Activated effector memory CD4-positive, alpha-beta T cell treated with anti-CD3 and anti-CD28 coated beads, Interleukin-2, amount 50 U/mL, for 16 hours (primary cell): ENCODE measurements around the gene SBSN.
A peak's percentile ranks its signal among the peaks of the same experiment; 100 is the strongest.

ENCODE experiments used
- DNase-seq: peaks from one replicate; pipeline ENCODE4 v3.0.0-alpha.2; 2020

The SBSN gene

DNA sequence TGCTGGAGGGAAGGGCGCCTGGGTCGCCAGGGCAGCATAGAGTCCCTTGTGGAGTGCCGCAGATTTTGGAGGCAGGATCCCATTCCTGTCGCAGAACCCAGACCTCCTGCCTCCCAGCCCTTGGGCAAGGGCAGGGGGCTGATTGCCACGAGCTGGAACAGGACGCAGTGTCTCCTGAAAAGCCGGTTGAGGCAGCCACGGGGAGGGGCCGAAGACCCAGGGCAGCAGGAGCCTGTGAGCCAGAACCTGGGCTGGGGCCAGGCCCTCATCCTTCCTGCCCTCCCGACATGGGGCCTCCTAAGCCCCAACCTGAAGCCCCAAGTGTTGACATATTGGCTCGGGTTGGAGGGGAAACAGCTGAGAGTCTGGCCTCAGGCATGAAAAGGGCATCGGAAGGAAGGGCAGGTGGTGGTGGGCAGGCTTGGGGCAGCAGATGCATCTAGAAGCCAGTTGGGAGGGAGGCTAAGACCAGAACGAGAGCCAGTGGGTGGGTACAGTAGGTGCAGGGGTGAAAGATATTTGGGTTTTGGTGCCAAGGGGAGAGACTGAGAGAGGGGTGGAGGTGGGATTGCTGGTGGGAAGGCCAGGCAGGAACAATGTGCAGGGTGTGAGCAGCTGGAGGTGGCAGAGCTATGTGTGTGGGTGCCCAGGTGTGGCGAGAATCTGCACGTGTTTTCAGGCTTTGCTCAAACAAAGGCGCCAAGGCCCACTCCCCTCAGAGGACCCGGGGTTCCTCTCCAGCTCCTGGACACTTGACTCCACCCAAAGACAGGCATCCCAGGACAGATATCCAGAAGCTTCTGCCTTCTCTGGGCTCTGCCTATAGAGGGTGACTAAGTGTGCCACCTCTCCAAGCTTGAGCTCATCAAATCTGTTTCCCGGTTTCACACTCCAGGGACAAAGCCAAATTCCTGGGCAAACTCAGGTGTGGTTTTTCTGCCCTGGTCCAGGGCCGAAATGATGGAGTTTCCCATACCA, 1.4 kb upstream of the SBSN start:
- DNase-seq, result no peak

DNA sequence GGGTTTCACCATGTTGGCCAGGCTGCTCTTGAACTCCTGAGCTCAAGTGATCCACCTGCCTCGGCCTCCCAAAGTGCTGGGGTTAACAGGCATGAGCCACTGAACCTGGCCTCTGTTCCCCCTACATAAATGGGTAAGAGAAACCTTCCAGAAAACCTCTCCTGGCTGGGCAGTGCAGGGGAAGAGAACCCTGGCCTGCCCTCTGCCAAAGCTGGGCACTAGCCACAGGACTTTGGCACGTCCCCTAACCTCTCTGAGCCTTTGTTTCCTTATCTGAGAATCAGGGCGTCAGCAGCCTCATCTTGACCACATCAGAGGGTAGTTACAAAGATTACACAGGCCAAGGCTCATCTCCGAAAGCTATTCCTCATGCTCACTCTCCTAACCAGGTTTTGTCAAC, 2.2 kb downstream of the SBSN start:
- no peak for DNase-seq

DNA sequence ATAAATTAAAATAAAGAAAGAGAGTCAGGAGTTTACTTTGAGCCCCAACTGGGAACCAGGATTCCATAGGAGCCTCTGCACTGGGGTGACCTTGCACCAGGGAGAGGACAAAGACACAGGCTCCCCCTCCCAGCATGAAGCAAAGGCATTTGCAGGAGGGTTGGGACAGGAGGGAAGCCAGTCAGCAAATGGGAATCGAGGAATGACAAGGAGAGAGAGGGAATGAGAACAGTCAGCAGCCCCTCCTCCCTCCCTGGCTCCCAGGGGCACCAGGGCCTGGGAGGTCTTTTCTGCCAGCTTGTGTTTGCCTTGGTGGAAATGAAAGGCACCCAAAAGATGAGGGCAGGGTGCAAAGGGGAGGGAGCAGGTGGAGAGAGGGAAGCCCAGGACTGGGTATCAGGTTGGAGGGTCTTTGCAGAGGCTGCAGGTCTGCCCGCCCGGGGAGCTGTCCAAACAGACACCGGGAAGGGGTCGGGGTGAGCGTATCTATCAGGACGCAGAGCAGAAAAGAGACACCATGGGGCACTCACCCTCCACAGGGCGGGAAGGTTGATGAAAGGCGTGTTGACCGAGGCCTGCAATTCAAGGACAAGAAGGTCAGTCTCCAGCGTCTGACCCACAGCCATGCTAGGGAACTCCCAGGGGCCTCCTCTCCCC, 3.8 kb downstream of the SBSN start:
- DNase-seq, result no peak

DNA sequence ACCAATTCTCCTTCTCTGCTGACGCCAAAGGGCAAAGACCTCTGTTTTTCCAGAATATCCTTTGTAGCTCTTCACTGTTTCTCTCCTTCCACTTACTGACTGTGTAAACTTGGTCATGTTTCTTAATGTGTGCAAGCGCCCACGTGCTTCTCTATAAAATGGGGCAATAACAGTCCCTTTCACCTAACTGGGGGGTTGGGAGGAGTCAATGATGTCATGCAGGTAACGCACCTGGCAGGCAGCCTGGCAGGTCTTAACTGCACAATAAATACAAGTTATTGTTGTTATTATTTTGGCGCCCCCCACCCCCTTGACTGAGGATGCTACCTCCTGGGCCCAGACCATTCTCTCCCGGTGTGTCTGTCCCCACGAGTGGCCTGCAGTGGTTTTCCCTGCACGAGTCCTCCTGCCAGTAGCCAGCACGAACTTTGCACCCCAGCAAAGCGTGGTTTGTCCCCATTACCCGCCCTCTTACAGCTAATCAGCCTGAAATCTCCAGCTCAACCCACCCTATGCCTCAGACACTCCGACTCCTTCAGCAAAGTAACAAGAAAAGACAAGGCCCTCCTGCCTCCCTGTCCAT, 5.3 kb downstream of the SBSN start:
- DNase-seq, result no peak

DNA sequence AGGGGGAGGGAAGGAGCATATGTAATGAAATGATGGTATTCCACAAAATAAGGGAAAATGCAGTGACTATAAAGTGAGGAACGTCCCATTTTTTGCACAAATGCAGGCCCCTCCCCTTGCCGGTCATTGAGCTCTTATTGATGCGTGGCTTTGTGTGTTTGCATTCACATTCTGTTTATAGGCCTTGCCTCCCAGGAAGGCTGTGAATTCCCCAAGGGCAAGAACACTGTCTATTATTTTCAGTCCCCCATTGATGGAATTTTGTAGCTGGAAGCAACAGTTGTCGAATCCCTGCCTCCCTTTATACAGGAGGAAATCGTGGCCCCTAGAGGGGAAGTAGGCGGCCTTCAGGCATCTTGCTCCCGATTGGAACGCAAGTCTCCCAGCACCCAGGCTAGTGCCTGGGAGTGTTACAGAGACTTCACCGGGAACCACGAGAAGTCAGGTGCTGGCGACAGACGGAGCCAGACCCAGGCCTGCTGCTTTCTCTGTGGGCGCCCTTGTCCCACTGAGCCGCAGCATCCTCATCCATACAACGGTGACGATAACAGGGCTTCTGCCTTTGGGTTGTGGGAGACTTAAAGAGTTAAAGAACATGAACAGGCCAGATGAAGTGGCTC, 6.9 kb downstream of the SBSN start:
- DNase-seq, result no peak

DNA sequence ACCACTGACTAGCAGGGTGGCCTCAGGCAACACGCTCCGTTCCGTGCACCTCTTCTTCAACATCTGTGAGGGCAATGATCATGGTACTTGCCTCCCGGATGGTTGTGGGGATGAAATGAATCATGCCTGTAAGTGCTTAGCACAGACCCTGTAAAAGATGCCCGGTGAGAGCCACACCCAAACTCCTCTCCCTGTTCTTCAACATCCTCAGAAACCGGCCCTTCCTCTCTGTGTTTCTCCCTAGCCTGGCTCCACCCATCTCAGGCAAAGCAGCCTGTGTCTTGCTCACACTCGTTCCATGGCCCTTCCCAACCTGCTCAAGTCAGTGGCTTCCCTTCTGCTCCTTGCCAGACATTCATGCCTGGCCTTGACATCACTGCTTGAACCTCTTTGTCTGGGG, 8.8 kb downstream of the SBSN start:
- DNase-seq, result no peak

DNA sequence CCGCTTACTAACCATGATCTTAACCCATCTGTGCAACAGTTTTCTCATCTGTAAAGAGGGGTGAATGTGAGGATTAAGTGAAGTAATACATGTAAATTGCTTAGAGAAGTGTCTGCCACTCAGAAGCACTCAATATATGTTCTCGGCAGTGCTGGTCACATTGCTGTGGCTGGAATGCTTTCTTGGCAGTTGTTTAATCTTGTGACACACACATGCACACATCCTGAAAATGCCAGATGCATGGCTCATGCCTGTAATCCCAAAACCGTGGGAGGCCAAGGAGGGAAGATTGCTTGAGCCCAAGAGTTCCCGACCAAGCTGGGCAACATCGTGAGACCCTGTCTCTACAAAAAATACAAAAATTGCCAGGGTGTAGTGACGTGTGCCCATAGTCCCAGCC, 9.8 kb downstream of the SBSN start:
- no peak for DNase-seq

DNA sequence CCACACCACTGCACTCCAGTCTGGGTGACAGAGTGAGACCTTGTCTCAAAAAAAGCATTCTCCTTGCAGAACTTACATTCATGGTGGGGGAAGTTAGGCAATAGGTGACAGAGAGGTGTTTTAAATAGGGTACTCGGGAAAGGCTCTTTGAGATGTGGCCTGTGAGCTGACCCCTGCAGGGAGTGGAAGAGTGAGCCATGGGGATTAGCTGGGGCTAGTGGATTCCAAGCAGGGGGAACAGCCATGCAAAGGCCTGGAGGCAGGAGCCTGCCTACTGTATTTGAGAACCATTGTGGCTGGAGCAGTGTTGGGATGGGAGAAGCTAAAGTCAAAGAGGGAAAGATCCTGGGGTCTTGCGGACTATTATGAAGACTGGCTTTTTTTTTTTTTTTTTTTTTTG, 10.8 kb downstream of the SBSN start:
- DNase-seq, result no peak

DNA sequence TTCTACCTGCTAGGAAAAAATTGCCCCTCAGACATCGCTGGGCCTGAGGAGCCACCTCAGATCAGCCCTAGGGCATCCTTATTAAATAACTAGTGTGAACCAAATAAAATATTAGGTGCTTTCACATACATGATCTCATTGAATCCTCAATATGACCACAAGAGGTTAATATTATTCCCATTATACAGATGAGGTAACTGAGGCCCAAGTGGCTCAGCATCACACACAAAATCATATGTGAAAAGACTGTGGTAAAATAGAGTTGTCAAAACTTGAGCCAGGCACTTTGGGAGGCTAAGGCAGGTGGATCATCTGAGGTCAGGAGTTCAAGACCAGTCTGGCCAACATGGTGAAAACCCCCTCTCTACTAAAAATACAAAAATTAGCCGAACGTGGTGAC, 11.8 kb downstream of the SBSN start:
- no peak for DNase-seq

DNA sequence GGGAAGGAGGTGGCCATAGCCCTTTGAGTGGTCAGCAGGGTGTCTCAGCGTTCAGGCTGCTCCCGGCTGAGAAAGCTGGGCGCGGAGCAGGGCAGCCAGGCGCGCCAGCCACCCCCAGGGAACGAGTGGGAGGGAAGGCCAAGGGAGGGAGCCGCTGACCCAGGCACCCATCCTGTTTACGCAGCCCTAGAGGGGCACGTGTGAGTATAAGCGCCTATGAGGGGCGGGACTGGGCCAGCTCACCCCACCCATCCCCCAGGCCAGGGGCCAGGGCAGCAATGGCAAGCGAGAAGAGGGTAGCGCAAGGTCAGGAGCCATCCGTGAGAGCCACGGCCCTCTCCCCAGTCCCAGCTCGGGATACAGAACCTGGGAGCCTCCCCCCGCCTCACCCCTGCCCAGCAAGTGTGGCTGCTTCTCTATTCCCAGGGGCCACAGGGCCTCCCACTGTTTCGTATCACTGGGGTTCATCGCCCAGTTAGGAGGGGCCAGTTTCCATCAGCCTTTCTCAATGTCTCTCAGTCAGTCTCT, 13.8 kb downstream of the SBSN start:
- DNase-seq, result no peak

DNA sequence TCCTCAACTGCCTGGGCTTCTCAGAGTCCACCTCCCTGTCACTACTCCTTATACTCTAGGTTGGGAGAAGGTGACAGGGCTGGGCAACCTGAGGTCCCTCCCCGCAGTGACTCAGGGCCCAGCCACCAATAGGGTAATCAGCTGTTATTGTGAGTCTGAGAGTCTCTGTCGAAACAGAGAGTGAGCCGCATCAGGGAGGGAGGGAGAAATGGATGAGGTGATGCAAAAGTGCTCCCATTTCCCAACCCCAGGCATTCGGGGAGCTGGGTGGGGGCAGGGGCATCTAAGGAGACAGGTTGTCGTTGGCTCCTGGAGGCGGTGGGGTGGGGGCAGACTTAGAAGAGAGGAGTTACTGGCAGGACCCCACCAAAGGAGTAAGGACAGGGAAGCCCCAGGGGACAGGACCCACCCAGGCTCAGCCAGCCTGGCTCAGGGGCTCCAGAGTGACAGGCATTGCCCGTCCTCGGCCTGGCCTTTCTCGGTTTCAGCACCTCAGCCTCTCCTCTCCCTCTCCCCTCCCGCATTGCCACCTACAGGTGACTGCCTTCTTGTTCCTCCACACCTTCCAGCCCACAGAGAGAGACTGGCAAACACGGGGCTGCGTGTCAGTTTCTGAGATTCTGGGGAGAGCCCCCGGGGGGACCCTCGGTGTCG, 14.4 kb downstream of the SBSN start, which contains the start of gene DMKN:
TSS of gene DMKN (minus strand) at position 22 of the 654 bp plus-strand sequence. CDS start 174 bp downstream, outside the sequence.
- no peak for DNase-seq

DNA sequence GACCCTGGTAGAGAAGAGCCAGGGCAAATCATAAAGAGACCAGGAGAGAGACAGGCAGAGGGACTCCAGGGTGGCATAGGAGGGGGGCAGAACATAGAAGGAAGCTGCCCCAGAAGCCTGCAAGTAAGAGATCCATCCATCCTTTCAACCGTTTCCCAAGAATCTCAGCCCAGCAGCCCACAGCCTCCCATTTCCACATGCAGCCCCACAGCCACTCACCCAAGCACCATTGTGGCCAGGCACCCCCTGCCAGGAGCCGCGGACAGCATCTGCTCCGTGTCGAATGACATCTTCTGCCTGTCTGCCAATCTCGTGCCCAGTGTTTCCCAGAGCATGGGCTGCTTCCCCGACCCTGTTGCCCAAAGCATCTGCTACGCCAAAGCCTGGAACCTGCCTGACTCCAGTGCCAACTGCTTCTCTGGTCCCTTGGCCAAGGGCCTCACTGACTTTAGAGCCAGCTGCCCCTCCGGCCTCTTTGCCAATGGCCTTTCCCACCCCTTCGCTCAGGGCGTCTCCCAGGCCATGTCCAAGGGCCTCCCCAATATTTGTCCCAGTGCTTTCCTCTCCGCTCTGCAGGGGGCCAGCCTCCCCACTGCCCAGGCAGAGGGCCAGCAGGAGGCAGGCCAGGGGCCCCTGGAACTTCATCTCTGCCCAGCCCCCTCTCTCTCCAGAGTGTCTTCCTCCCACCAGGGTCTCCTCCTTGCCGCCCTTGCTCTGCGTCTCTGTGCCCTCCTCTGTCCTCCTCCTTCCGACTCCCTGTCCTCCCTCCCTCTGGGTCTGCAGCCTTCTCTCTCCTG, 15.1 kb downstream of the SBSN start:
- no peak for DNase-seq

DNA sequence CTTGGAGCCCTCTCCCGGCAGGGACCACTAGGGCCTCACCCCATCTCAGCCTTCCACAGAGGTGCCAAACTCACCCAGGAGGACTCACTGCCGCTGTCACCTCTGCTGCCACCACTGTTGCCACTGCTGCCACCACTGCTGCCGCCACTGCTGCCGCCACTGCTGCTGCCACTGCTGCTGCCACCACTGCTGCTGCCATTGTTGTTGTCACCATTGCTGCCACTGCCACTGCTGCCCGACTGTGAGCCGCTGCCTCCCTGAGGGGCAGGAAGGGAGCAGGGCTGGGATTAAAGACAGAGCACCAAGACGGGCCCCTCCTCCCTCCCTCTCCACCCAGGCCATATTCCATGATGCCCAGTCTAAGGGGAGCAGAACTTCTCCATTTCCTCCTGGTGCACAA, 16.8 kb downstream of the SBSN start:
- no peak for DNase-seq

DNA sequence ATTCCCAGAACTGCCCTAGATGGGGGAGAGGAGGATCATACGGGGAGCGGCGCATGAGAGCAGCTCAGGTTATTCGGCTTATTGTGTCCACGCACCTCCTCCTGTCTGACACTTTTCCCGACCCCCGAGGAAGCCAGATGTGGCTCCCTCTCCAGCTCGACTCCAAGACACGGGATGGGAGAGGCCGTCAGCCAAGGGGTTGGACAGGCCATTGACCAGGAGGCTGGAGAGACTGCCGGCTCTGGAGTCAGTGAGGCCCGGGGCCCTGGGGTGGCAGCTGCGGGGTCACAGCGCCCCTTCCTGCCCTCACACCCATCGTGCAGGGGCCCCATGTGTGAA, 17.5 kb downstream of the SBSN start:
- no peak for DNase-seq

DNA sequence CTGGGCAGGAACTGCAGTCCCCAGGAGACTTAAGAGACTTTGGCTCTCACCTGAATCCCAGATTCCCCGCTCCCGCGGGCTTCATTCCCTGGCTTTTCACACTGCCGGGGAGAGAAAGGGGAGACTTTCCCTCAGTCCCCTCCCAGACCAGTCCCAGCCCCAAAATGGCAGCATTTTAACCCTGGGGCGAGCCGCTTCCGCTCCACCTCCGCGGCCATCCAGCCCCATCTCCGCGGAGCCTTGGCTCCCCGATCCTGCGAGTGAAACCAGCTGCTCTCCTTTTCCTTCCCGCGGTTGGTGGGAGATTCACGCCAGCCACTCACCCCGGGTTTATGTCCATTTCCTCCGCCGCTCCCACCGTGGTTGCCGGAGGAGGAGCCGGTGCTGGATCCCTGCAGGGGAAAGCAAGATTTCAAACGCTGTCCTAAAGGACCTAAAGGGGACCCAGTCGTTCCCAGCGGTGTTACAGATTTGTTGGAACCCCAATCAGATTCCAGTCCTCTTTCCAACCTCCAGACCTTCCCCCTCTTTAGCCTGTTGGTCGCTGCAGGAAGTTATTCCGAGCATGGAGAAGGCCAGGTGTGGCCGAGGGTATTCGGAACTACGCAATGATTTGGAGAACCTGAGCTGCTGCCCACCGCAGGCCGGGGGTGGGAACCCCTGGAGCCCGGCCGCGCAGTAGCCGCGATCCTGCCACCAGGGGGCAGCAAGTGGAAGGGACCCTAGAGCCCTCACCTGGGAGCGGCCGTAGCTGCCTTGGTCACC, 18.1 kb downstream of the SBSN start:
- DNase-seq, result peak; percentile 90

DNA sequence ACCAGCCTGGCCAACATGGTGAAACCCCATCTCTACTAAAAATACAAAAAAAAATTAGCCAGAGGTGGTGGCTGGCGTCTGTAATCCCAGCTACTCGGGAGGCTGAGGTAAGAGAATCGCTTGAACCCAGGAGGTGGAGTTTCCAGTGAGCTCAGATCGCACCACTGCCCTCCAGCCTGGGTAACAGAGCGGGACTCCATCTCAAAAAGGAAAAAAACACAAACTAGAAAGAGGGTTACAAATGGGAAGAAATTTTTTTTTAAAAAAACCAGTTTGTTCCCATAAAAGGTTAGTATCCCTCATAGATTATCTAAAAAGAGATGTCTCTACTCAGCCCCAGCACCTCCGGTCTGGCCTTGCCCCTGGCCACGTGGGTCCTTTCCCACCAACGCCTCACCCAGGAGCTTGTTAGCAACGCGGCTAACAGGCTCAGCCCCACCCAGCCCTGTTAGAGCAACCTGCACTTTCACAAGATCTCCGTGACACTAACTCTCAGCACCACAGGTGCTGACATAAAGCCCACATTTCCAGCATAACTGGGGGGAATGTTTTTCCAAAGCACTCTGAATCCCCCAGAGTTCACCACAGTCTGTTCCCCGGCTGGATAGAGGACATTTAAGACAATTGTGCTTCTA, 19.0 kb downstream of the SBSN start:
- peak; percentile 75 for DNase-seq

DNA sequence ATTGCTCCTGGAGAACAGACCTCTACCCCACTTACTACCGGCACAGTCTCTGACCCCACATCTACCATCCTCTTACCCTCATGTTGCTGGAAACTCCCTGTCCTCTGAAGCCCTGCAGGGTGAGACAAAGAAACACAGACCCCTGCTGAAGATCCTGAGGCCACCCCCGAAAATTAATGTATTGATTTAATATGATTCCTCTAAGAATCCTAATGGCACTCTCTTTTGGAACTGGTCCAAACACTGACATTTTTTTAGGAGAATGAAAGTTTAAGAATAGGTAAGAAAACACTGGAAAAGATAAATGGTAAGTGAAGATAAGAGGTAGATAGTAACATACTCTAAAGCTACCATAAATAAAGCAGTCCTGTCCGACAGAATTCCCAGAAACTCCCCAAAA, 20.0 kb downstream of the SBSN start:
- no peak for DNase-seq

DNA sequence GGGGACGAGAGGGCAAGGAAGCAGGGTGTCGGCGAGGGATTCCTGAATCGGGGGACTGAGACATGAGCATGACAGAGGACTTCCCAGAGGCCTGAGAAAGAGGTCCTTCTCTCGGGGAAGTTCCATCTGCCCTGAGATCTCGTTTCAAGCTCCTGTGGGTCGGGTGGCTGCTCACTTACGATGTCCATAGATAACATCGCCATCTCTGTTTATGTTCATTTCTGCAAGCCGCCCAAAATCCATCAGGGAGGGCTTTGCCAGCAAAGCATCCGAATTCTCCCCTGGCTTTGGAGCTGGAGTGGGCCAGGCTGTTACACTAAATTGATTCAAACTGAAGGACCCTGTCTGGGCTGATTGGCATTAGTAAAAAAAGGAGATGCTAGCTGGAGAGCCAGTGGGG, 20.6 kb downstream of the SBSN start:
- DNase-seq, result no peak

DNA sequence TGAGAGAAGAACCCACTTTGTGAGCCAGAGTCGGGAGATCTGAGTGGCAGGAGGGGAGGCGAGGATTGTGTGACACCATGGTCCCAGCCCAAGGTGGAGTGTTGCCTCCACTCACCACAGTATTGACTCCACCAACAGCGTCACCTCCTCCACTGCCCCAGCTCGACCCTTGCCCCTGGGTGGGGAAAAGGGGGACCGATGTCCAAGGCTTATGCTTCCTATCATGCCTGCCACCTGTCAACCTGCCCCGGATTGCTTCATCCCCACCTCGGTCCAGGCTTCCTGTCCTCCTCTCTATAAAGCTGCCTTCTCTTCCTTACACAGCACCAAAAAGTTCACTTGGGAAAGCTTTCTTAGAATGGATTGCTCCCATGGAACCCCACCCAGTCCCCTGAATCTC, 22.1 kb downstream of the SBSN start:
- DNase-seq, result no peak

DNA sequence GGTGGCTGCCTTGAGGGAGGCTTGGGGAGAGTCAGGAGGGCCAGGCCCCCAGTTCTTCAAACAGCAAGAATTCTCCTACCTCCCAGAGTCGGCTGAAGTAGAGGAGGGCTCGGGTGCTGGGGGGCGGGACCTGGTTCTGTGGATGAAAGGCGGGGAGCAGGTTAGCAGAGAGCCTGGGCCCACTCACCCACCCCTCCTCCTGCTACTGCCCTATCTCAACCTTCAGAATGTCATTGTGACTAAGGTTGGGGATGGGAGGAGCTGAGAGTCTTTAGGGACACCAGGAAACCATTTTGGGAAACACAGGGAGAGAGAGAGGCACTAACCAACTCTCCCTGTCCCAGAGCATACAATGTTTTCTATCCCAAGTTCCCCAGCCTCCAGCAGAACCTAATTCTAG, 25.4 kb downstream of the SBSN start:
- DNase-seq, result no peak

DNA sequence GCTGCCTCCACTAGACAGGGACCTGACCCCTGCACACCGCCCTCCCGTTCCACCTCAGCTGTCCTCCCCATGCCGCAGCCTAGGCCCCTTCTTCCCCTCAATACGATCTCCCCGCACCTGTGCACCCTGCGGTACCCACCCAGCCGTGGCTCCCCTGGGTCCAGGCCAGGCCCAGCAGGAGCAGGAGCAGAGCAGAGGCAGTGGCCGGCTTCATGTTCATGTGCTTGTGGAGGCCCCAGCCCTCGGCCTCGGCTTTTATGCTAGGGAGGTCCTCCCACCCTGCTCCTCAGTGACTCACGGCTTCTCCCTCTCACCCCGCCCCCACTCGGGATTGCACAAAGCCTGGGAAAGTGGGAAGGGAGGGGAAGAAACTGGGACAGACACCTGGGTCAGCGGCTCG, 26.4 kb downstream of the SBSN start:
- no peak for DNase-seq
